Right lobe of liver (tissue), 6 donors: Measurements from ENCODE around the gene RSL1D1. TPM values are rescaled to one million over a fixed set of nuclear protein-coding genes. Genes with fewer than 3 reads are reported as not detected.
"Not testable (repeated sequence)": the region's sequence is repeated elsewhere in the genome, so short reads cannot be mapped to it uniquely, and the experiment has no call there.

Experiments
- ATAC-seq, 4 donors: fragments of 200-7000 bp; cut with Tn5 transposase; one replicate each; pipeline ENCODE4 v1.9.1; 2020; ENCODE audit warnings: mild to moderate bottlenecking in 4 of 4, moderate library complexity in 4 of 4
- DNase-seq, 3 donors: peaks; one replicate each; pipeline ENCODE4 v3.0.0-alpha.2; 2020
- H3K27ac ChIP-seq, 3 donors: fragments of 200-600 bp; one replicate each; pipeline ENCODE4 v1.8.0; 2022
- H3K27me3 ChIP-seq, 2 donors: fragments of 200-600 bp; one replicate each; pipeline ENCODE4 v1.8.0; 2022
- H3K36me3 ChIP-seq, 4 donors: fragments of 200-600 bp; sonication (generic) in 1 of 4; one replicate each; pipeline versions ENCODE4 v1.5.1 to v1.8.0; 2017 to 2022; ENCODE audit warnings: control low read depth in 1 of 4
- H3K4me1 ChIP-seq, 4 donors: fragments of 200-600 bp; sonication (generic) in 1 of 4; one replicate each; pipeline versions ENCODE4 v1.5.1 to v1.8.0; 2017 to 2022; ENCODE audit warnings: control low read depth in 1 of 4
- H3K4me3 ChIP-seq, 3 donors: fragments of 200-600 bp; one replicate each; pipeline ENCODE4 v1.8.0; 2022
- H3K9me3 ChIP-seq, 4 donors: fragments of 200-600 bp; sonication (generic) in 1 of 4; one replicate each; pipeline versions ENCODE4 v1.5.1 to v1.8.0; 2017 to 2022; ENCODE audit warnings: control low read depth in 1 of 4
- CTCF ChIP-seq, 4 donors: fragments of 200-600 bp in 3 of 4; fragments of 450-650 bp in 1 of 4; IDR thresholded peaks; one replicate each; pipeline versions ENCODE4 v1.5.1 to v1.8.0; 2016 to 2022; ENCODE audit warnings: antibody characterized with exemption in 4 of 4, mild to moderate bottlenecking in 2 of 4
- POLR2A ChIP-seq: fragments of 450-650 bp; IDR thresholded peaks from one replicate; pipeline ENCODE4 v1.6.1; 2017; ENCODE audit warnings: antibody characterized with exemption, mild to moderate bottlenecking
- WGBS: methylation state at CpG from one replicate; pipeline ENCODE4 v1.1.6; 2018; ENCODE audit warnings: low coverage, low lambda C conversion rate; ENCODE audit not compliant: insufficient coverage; ENCODE audit errors: missing lambda C conversion rate; 5-methylcytosine and 5-hydroxymethylcytosine counted together
- intact Hi-C, 2 donors: fragments of 100-400 bp; cut with DNase I; formaldehyde crosslinking; loops; one replicate each; pipeline versions ENCODE4 v1.11.2 to v1.14.1; 2022
- total RNA-seq, 6 experiments: library from RNA; depleted of rRNA in 2 of 6; stranded (reverse); fragments of >200 nt in 2 of 6; fragmentation: NEBNext Ultra II Directional in 3 of 6; extraction: Animal tissue kit (Norgen Biotek cat#: 25700) in 3 of 6; gene quantifications; one replicate each; pipeline versions ENCODE4 v1.1.0 to v1.2.4, GENCODE V29; 2016 to 2023
- donor health status: DM: no; HTN: yes; CAD: no.
- donor health status: DM: no; HTN: no; CAD: no.
- donor health status: DM: no; HTN: no; CAD: no.
- donor health status: DM: no; HTN: yes; CAD: no.
- donor health status: DM: no; HTN: yes; CAD: no.

The RSL1D1 gene
- total RNA-seq, 6 experiments from 2014 or later = 38.1 to 77.3 (median 54.9) TPM

GRCh38 chr16:11819798-11820197 lies 31.5 kb downstream of the RSL1D1 start:
- Histone ChIP-seq H3K27ac (no peak overlapping the region), H3K9me3 (no peaks in the 10 kb centered on the region), H3K36me3 (no peaks in the 10 kb centered on the region), H3K4me3 (no peak overlapping the region), H3K27me3 (no peaks in the 10 kb centered on the region), H3K4me1 (peaks cover 0 to 7% (median 0%) of the 10 kb centered on the region in 4 donors)
- peak in 1 of 4 donors; percentile 28 for ATAC-seq
- no peak for DNase-seq
- intact Hi-C loops = loop anchor here in 1 of 2 donors (10.0 kb wide), 1 partner anchor 425 kb away; no protein-coding TSS in a partner anchor
- no peak for TF ChIP-seq CTCF (IDR thresholded peaks at IDR 0.05)
- TF ChIP-seq POLR2A = no peak
- 55% methylated on average over 10 of the region's 10 CpGs for WGBS

- not testable (repeated sequence) for H3K4me1 ChIP-seq, ATAC-seq, H3K36me3 ChIP-seq, H3K4me3 ChIP-seq, H3K27me3 ChIP-seq, H3K27ac ChIP-seq, H3K9me3 ChIP-seq
- intact Hi-C loops = loop anchor here in 1 of 2 donors (10.0 kb wide), 1 partner anchor 424 kb away; no protein-coding TSS in a partner anchor
- 97% methylated on average over 7 of the region's 13 CpGs for WGBS
- peak in 1 of 3 donors; percentile 26 for DNase-seq
Measured at GRCh38 chr16:11818970-11819369, 32.4 kb downstream of the RSL1D1 start.

GRCh38 chr16:11816123-11816522 lies 35.2 kb downstream of the RSL1D1 start:
- ATAC-seq (no peak), DNase-seq (peak in 1 of 3 donors; percentile 8)
- Histone ChIP-seq H3K27ac (no peak overlapping the region), H3K27me3 (no peaks in the 10 kb centered on the region), H3K4me3 (no peak overlapping the region), H3K36me3 (no peaks in the 10 kb centered on the region), H3K9me3 (no peaks in the 10 kb centered on the region), H3K4me1 (no peaks in the 10 kb centered on the region)
- TF ChIP-seq CTCF (IDR thresholded peaks at IDR 0.05) (no peak), POLR2A (no peak)
- 62% methylated on average over 5 of the region's 5 CpGs for WGBS
- intact Hi-C loops = loop anchor here in 1 of 2 donors (10.0 kb wide), 1 partner anchor 421 kb away; no protein-coding TSS in a partner anchor

GRCh38 chr16:11814800-11815199 lies 36.5 kb downstream of the RSL1D1 start:
- 60% methylated on average over 1 of the region's 4 CpGs for WGBS
- intact Hi-C loops = loop anchor here in 1 of 2 donors (10.0 kb wide), 1 partner anchor 420 kb away; no protein-coding TSS in a partner anchor
- ATAC-seq = peak in 3 of 4 donors; percentile 17 to 34 (median 19)
- not testable (repeated sequence) for H3K27me3 ChIP-seq, H3K27ac ChIP-seq, H3K36me3 ChIP-seq, H3K9me3 ChIP-seq, H3K4me1 ChIP-seq, H3K4me3 ChIP-seq
- peak in 1 of 3 donors; percentile 56 for DNase-seq

GRCh38 chr16:11806721-11807120 lies 44.6 kb downstream of the RSL1D1 start:
- DNase-seq (peak in 1 of 3 donors; percentile 14), ATAC-seq (no peak)
- TF ChIP-seq CTCF (IDR thresholded peaks at IDR 0.05) = no peak
- no peak for TF ChIP-seq POLR2A
- no peaks in the 10 kb centered on the region for H3K4me1 ChIP-seq
- no peaks in the 10 kb centered on the region for H3K36me3 ChIP-seq
- no peak overlapping the region for H3K4me3 ChIP-seq
- no peaks in the 10 kb centered on the region for H3K27me3 ChIP-seq
- intact Hi-C loops = loop anchor here in 1 of 2 donors (10.0 kb wide), 1 partner anchor 412 kb away; no protein-coding TSS in a partner anchor
- H3K9me3 ChIP-seq = no peaks in the 10 kb centered on the region
- H3K27ac ChIP-seq = no peak overlapping the region
- WGBS = 77% methylated on average over 8 of the region's 8 CpGs
